Ovary (tissue), 3 donors: Measurements from ENCODE around the gene FXN.

Experiments used
- CTCF ChIP-seq, 3 donors: fragments of 450-650 bp in 2 of 3; fragments of 200-600 bp in 1 of 3; IDR thresholded peaks; one replicate each; pipeline versions ENCODE4 v1.5.1 to v1.8.0; 2016 to 2022; ENCODE audit warnings: antibody characterized with exemption in 3 of 3, mild to moderate bottlenecking in 1 of 3
- EP300 ChIP-seq: sonication (generic); formaldehyde crosslinking; IDR thresholded peaks from one replicate; pipeline ENCODE4 v1.6.1; 2017; ENCODE audit warnings: antibody characterized with exemption
- POLR2A ChIP-seq: fragments of 450-650 bp; IDR thresholded peaks from one replicate; pipeline ENCODE4 v1.6.1; 2017; ENCODE audit warnings: antibody characterized with exemption, mild to moderate bottlenecking, moderate library complexity
- donor health status: DM: no; HTN: no; CAD: no.

- TF ChIP-seq CTCF (IDR thresholded peaks at IDR 0.05) (no peak), EP300 (no peak), POLR2A (no peak)
These were observed 28.3 kb downstream of the FXN start for GRCh38 chr9:69063839-69064238.
